Measurements from ENCODE around the gene ANO3.

DNA sequence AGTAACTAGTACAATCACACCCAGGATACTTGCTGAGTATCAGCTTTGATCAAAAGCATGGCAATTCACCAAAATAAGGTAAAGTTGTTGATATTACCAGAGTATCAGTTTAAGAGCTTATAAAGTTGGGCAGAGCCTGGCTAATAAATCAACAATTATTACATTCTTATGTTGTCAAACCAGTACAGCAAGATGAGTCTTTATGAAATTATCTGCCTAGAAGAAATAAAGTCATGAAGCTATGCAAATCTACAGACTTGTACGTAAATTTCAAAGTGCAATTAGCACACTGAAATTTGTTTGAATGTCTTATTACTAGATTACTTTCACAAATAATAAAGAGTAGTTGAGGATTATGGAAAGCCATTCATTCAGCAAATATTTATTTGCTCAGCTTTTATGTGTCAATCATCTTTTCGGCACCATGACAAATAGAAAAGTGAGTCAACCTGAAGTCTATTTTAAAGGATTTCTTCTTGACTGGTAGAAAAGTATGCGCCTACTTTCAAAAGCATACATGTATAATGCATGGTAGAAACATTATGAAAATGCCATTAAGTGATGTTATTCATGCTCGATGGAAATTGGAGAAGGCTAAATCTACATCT lies 5.0 kb upstream of the ANO3 start:
- TF ChIP-seq, protein P1, sequence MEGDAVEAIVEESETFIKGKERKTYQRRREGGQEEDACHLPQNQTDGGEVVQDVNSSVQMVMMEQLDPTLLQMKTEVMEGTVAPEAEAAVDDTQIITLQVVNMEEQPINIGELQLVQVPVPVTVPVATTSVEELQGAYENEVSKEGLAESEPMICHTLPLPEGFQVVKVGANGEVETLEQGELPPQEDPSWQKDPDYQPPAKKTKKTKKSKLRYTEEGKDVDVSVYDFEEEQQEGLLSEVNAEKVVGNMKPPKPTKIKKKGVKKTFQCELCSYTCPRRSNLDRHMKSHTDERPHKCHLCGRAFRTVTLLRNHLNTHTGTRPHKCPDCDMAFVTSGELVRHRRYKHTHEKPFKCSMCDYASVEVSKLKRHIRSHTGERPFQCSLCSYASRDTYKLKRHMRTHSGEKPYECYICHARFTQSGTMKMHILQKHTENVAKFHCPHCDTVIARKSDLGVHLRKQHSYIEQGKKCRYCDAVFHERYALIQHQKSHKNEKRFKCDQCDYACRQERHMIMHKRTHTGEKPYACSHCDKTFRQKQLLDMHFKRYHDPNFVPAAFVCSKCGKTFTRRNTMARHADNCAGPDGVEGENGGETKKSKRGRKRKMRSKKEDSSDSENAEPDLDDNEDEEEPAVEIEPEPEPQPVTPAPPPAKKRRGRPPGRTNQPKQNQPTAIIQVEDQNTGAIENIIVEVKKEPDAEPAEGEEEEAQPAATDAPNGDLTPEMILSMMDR (IDR thresholded peaks at IDR 0.05) = no peak
- TF ChIP-seq POLR2A (IDR thresholded peaks at IDR 0.05) = no peak

Measured in vagina (tissue), 2 donors.